Mucosa of gallbladder (tissue), 1 donor: ENCODE data around the gene FZD7. TPM values are rescaled to one million over a fixed set of nuclear protein-coding genes. Genes with fewer than 3 reads are reported as not detected.

Experiments used
- DNase-seq: peaks from one replicate; pipeline ENCODE4 v3.0.0-alpha.2; 2020; ENCODE audit warnings: low spot score
- total RNA-seq: library from RNA; stranded (reverse); gene quantifications from one replicate; pipeline ENCODE4 v1.2.1, GENCODE V29; 2021
- donor health status: DM: no; HTN: no; CAD: no.

Gene FZD7
- total RNA-seq, 1 donor from 2014 or later = 10.4 TPM

GRCh38 chr2:202067589-202067988 is 33.9 kb downstream of the FZD7 start:
- no peak for DNase-seq

DNA sequence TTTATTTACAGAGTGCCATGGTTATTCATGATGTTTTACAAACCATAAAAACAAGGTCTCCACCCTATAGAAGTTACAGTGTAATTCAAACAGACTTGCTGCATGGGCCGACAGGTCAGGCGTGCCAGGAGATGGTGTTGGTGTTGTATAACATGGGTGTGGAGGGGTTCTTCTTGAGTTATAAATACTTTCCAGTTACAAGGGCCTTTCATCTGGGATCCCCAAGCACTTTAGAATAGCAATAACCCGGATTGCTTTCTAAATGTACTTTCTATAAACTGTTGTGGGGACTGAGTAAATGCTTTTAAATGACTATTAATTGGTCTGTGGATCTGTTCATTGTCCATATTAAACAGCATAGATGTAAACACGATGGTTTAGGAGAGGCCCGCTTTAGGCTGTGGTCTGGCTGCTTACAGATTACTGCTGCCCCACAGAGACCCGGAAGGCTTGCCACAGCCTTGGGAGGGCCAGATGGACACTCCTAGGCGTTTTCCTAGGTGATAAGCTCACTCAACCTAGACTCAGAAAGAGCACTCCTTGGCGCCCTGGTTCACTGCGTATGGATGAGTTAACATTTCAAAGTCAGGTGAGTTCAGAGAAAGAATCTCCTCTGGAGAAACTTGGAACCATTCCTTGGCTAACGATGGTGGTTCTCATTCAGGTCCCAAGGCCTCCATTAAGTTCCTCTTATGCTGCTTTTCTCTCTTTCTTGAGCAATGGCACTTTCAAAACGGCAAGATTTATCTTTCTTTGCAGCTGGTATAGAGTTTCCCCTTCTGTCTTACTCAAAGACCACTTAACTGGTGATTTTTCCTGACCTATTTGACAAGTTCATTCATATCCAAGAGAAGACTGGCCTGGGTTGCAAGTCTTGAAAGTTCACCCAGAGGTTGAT is 35.8 kb downstream of the FZD7 start:
- DNase-seq = no peak

- no peak for DNase-seq
Measured at GRCh38 chr2:202071107-202071506, 37.5 kb downstream of the FZD7 start.

- DNase-seq = no peak
Measured at GRCh38 chr2:202072226-202072625, 38.6 kb downstream of the FZD7 start.

GRCh38 chr2:202072737-202073401 is 39.2 kb downstream of the FZD7 start, which contains the start of gene KIAA2012:
Gene KIAA2012 (plus strand): TSS chr2:202073255. CDS start chr2:202073628, 373 bp downstream.
- DNase-seq = no peak

DNA sequence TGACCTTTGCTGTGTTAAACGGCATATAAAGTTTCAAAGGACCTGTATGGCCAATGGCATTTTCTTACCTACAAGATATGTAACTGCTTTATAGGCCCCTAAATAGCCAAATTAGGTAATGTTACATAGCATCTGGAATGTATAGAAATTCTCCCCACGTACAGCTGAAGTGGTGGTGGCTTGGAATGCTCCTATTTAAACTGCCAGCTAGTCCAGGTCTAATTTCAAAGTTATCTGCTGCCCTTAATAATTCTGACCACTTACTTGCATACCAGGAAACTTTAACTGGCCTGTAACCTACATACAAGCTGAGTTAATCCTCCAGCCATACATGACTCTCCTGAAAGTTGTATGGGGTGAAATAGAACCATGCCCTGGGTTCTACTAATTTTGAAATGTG is 40.7 kb downstream of the FZD7 start:
- DNase-seq = no peak

GRCh38 chr2:202079310-202079709 is 45.7 kb downstream of the FZD7 start:
- DNase-seq = no peak

- DNase-seq = no peak
Measured at GRCh38 chr2:202084265-202084664, 50.6 kb downstream of the FZD7 start.

Other genes with a start within 250 kb of the FZD7 start
- gene CDK15, start 227.3 kb upstream of the FZD7 start, total RNA-seq = 3.1 TPM
- not detected for gene KIAA2012, start 39.4 kb downstream of the FZD7 start, total RNA-seq
- 93.6 TPM for gene SUMO1, start 204.7 kb downstream of the FZD7 start, total RNA-seq
- 30.8 TPM for gene NOP58, start 231.9 kb downstream of the FZD7 start, total RNA-seq